A549 (cell line): ENCODE data around the gene TMEM151A.

Experiments used
- CBX8 ChIP-seq: fragments of 200-600 bp; sonication (generic); IDR thresholded peaks from 2 replicates; pipeline ENCODE4 v1.6.1; 2016
- CHD2 ChIP-seq: fragments of 150-350 bp; IDR thresholded peaks from 2 replicates; pipeline ENCODE4 v1.6.1; 2014; ENCODE audit warnings: low read length; ENCODE audit not compliant: partially characterized antibody
- EP300 ChIP-seq, 2 experiments: fragments of >200 bp; sonication (Bioruptor Twin); formaldehyde crosslinking; IDR thresholded peaks; 2 replicates in 1 of 2; 3 replicates in 1 of 2; pipeline ENCODE4 v1.6.1; 2016 to 2017
- GATA3 ChIP-seq: IDR thresholded peaks from 2 replicates; pipeline ENCODE4 v1.6.1; 2012; ENCODE audit warnings: borderline replicate concordance
- JUN ChIP-seq, 2 experiments: fragments of >200 bp; sonication (Bioruptor Twin); formaldehyde crosslinking; IDR thresholded peaks; 2 replicates in 1 of 2; 3 replicates in 1 of 2; pipeline ENCODE4 v1.6.1; 2016 to 2017
- KDM5A ChIP-seq: fragments of 200-600 bp; sonication (generic); IDR thresholded peaks from 2 replicates; pipeline ENCODE4 v1.6.1; 2016; ENCODE audit warnings: antibody characterized with exemption, mild to moderate bottlenecking
- NR3C1 ChIP-seq: fragments of >200 bp; sonication (Bioruptor Twin); formaldehyde crosslinking; IDR thresholded peaks from 3 replicates; pipeline ENCODE4 v1.6.1; 2017
- RARB ChIP-seq: fragments of 250-450 bp; sonication (Bioruptor Pico); IDR thresholded peaks from 2 replicates; pipeline ENCODE4 v1.8.0; 2021; ENCODE audit warnings: mild to moderate bottlenecking, moderate library complexity
- SMC3 ChIP-seq: fragments of >200 bp; sonication (Bioruptor Twin); formaldehyde crosslinking; IDR thresholded peaks from 3 replicates; pipeline ENCODE4 v1.6.1; 2018; ENCODE audit warnings: inconsistent platforms
- TF ChIP-seq, protein P1 (sequence below): fragments of >200 bp; sonication (Bioruptor Twin); formaldehyde crosslinking; IDR thresholded peaks from 3 replicates; pipeline ENCODE4 v1.5.1; 2016
- TF ChIP-seq, protein P2 (sequence below): IDR thresholded peaks from 2 replicates; pipeline ENCODE4 v1.6.1; 2012
- TF ChIP-seq, protein P3 (sequence below): fragments of 150-350 bp; IDR thresholded peaks from 2 replicates; pipeline ENCODE4 v1.6.1; 2014; ENCODE audit warnings: low read depth, mild to moderate bottlenecking, low read length
- TF ChIP-seq, protein P4 (sequence below): fragments of 200-600 bp; sonication (generic); IDR thresholded peaks from 2 replicates; pipeline ENCODE4 v1.6.1; 2016; ENCODE audit warnings: antibody characterized with exemption, mild to moderate bottlenecking, moderate library complexity

DNA sequence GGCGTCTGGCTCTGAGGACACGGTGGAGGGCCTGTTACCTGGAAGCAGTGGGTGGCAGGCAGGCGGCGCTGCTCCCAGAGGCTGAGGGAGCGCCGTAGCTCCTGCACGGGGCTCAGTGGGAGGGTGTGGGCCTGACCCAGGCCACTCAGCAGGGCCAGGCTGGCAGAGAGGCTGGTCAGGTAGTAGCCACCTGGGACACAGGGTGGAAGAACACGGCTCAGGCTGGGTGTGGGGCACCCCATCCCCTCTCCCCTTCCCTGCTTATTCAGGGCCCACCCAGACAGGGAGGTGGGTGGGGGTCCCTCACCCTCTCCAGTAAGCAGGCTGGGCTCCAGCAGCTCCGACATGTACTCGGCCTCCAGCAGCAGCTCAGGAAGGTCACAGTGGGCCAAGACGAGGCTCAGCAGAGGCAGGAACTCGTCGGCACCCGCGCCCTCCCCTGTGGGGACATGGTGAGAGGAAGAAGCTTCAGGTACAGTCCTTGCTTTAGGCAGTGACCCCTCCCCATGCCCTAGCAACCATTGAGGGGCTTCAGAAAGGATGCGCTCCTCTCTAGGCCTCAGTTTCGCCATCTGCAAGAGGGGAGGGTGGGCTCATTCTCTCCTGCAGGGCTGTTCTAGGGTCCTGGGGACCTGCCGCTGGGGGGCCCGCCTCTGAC, 41.7 kb downstream of the TMEM151A start:
- TF ChIP-seq, protein P1, sequence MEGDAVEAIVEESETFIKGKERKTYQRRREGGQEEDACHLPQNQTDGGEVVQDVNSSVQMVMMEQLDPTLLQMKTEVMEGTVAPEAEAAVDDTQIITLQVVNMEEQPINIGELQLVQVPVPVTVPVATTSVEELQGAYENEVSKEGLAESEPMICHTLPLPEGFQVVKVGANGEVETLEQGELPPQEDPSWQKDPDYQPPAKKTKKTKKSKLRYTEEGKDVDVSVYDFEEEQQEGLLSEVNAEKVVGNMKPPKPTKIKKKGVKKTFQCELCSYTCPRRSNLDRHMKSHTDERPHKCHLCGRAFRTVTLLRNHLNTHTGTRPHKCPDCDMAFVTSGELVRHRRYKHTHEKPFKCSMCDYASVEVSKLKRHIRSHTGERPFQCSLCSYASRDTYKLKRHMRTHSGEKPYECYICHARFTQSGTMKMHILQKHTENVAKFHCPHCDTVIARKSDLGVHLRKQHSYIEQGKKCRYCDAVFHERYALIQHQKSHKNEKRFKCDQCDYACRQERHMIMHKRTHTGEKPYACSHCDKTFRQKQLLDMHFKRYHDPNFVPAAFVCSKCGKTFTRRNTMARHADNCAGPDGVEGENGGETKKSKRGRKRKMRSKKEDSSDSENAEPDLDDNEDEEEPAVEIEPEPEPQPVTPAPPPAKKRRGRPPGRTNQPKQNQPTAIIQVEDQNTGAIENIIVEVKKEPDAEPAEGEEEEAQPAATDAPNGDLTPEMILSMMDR = no peak
- no peak for TF ChIP-seq KDM5A
- TF ChIP-seq EP300 (IDR thresholded peaks at IDR 0.05) = no peak
- TF ChIP-seq, protein P2, sequence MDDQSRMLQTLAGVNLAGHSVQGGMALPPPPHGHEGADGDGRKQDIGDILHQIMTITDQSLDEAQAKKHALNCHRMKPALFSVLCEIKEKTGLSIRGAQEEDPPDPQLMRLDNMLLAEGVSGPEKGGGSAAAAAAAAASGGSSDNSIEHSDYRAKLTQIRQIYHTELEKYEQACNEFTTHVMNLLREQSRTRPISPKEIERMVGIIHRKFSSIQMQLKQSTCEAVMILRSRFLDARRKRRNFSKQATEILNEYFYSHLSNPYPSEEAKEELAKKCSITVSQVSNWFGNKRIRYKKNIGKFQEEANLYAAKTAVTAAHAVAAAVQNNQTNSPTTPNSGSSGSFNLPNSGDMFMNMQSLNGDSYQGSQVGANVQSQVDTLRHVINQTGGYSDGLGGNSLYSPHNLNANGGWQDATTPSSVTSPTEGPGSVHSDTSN = no peak
- TF ChIP-seq JUN (IDR thresholded peaks at IDR 0.05) = no peak
- no peak for TF ChIP-seq CBX8
- TF ChIP-seq, protein P3, sequence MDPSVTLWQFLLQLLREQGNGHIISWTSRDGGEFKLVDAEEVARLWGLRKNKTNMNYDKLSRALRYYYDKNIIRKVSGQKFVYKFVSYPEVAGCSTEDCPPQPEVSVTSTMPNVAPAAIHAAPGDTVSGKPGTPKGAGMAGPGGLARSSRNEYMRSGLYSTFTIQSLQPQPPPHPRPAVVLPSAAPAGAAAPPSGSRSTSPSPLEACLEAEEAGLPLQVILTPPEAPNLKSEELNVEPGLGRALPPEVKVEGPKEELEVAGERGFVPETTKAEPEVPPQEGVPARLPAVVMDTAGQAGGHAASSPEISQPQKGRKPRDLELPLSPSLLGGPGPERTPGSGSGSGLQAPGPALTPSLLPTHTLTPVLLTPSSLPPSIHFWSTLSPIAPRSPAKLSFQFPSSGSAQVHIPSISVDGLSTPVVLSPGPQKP = no peak
- TF ChIP-seq, protein P4, sequence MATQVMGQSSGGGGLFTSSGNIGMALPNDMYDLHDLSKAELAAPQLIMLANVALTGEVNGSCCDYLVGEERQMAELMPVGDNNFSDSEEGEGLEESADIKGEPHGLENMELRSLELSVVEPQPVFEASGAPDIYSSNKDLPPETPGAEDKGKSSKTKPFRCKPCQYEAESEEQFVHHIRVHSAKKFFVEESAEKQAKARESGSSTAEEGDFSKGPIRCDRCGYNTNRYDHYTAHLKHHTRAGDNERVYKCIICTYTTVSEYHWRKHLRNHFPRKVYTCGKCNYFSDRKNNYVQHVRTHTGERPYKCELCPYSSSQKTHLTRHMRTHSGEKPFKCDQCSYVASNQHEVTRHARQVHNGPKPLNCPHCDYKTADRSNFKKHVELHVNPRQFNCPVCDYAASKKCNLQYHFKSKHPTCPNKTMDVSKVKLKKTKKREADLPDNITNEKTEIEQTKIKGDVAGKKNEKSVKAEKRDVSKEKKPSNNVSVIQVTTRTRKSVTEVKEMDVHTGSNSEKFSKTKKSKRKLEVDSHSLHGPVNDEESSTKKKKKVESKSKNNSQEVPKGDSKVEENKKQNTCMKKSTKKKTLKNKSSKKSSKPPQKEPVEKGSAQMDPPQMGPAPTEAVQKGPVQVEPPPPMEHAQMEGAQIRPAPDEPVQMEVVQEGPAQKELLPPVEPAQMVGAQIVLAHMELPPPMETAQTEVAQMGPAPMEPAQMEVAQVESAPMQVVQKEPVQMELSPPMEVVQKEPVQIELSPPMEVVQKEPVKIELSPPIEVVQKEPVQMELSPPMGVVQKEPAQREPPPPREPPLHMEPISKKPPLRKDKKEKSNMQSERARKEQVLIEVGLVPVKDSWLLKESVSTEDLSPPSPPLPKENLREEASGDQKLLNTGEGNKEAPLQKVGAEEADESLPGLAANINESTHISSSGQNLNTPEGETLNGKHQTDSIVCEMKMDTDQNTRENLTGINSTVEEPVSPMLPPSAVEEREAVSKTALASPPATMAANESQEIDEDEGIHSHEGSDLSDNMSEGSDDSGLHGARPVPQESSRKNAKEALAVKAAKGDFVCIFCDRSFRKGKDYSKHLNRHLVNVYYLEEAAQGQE = no peak
- no peak for TF ChIP-seq RARB
- no peak for TF ChIP-seq SMC3
- no peak for TF ChIP-seq NR3C1
- TF ChIP-seq GATA3 = no peak
- no peak for TF ChIP-seq CHD2
